Liver (tissue), 9 donors: ENCODE measurements around the gene FARSB. TPM values are rescaled to one million over a fixed set of nuclear protein-coding genes. Genes with fewer than 3 reads are reported as not detected.

ENCODE experiments used
- DNase-seq: peaks from one replicate; pipeline ENCODE4 v3.0.0-alpha.2; 2017; ENCODE audit warnings: low spot score
- H3K27ac ChIP-seq, 2 donors: one replicate each; pipeline ENCODE4 v1.7.0; 2013; ENCODE audit warnings: inconsistent platforms in 2 of 2, low read length in 2 of 2, control low read depth in 1 of 2, low read depth in 1 of 2, mild to moderate bottlenecking in 1 of 2
- H3K27me3 ChIP-seq, 4 donors: one replicate each; pipeline versions ENCODE4 v1.6.1 to v1.7.0; 2013; ENCODE audit warnings: low read length in 3 of 4, inconsistent platforms in 1 of 4, mild to moderate bottlenecking in 1 of 4, moderate library complexity in 1 of 4; ENCODE audit not compliant: control insufficient read depth in 4 of 4, insufficient read depth in 4 of 4
- H3K36me3 ChIP-seq, 4 donors: one replicate each; pipeline versions ENCODE4 v1.6.1 to v1.7.0; 2013; ENCODE audit warnings: low read length in 3 of 4, mild to moderate bottlenecking in 3 of 4, low read depth in 1 of 4, moderate library complexity in 1 of 4; ENCODE audit not compliant: control insufficient read depth in 4 of 4, insufficient read depth in 3 of 4
- H3K4me1 ChIP-seq, 4 donors: one replicate each; pipeline versions ENCODE4 v1.6.1 to v1.7.0; 2013; ENCODE audit warnings: low read length in 3 of 4, mild to moderate bottlenecking in 3 of 4, moderate library complexity in 1 of 4; ENCODE audit not compliant: control insufficient read depth in 4 of 4, insufficient read depth in 4 of 4
- H3K4me3 ChIP-seq, 3 donors: one replicate each; pipeline versions ENCODE4 v1.6.1 to v1.7.0; 2013; ENCODE audit warnings: low read length in 3 of 3, control low read depth in 1 of 3, low read depth in 1 of 3, mild to moderate bottlenecking in 1 of 3
- H3K9ac ChIP-seq, 2 donors: one replicate each; pipeline ENCODE4 v1.7.0; 2013; ENCODE audit warnings: low read length in 2 of 2, mild to moderate bottlenecking in 2 of 2, moderate library complexity in 2 of 2, control low read depth in 1 of 2, low read depth in 1 of 2
- H3K9me3 ChIP-seq, 4 donors: one replicate each; pipeline versions ENCODE4 v1.6.1 to v1.7.0; 2013; ENCODE audit warnings: low read length in 3 of 4; ENCODE audit not compliant: control insufficient read depth in 4 of 4
- ATF3 ChIP-seq: IDR thresholded peaks from 2 replicates; pipeline ENCODE4 v1.6.1; 2016; ENCODE audit warnings: antibody characterized with exemption
- EGR1 ChIP-seq, 2 donors: IDR thresholded peaks; 2 replicates each; pipeline ENCODE4 v1.6.1; 2016 to 2018; ENCODE audit warnings: antibody characterized with exemption in 2 of 2, low read depth in 2 of 2
- FOXA1 ChIP-seq: IDR thresholded peaks from 2 replicates; pipeline ENCODE4 v1.6.1; 2016; ENCODE audit warnings: antibody characterized with exemption
- FOXA2 ChIP-seq: IDR thresholded peaks from 2 replicates; pipeline ENCODE4 v1.6.1; 2016; ENCODE audit warnings: antibody characterized with exemption
- HNF4A ChIP-seq, 2 donors: conservative IDR thresholded peaks; 2 replicates each; pipeline ENCODE4 v1.6.1; 2016; ENCODE audit warnings: antibody characterized with exemption in 2 of 2, mild to moderate bottlenecking in 2 of 2
- HNF4G ChIP-seq: IDR thresholded peaks from 2 replicates; pipeline ENCODE4 v1.6.1; 2016; ENCODE audit warnings: antibody characterized with exemption
- NR2F2 ChIP-seq: IDR thresholded peaks from 2 replicates; pipeline ENCODE4 v1.6.1; 2016; ENCODE audit warnings: antibody characterized with exemption
- RAD21 ChIP-seq, 2 donors: IDR thresholded peaks; 2 replicates each; pipeline ENCODE4 v1.6.1; 2016; ENCODE audit warnings: antibody characterized with exemption in 2 of 2, mild to moderate bottlenecking in 2 of 2
- SP1 ChIP-seq: IDR thresholded peaks from 2 replicates; pipeline ENCODE4 v1.6.1; 2018; ENCODE audit warnings: antibody characterized with exemption, mild to moderate bottlenecking
- TAF1 ChIP-seq: conservative IDR thresholded peaks from 2 replicates; pipeline ENCODE4 v1.6.1; 2016; ENCODE audit warnings: antibody characterized with exemption, mild to moderate bottlenecking
- YY1 ChIP-seq: IDR thresholded peaks from 2 replicates; pipeline ENCODE4 v1.6.1; 2016; ENCODE audit warnings: antibody characterized with exemption, mild to moderate bottlenecking
- WGBS: extraction: QIAGEN DNeasy Blood & Tissue Kit; methylation state at CpG from one replicate; pipeline ENCODE4 v1.1.7; 2013; 5-methylcytosine and 5-hydroxymethylcytosine counted together
- polyA plus RNA-seq, 2 donors: library from polyadenylated mRNA; stranded (reverse) in 1 of 2; unstranded in 1 of 2; fragments of 200-250 nt in 1 of 2; fragments of >200 nt in 1 of 2; fragmentation: Nextera tagmentation in 1 of 2; extraction: Ambion mirVana in 1 of 2; gene quantifications; one replicate each; pipeline versions ENCODE4 v1.2.1 to v1.2.3, GENCODE V29; 2013 to 2015
- total RNA-seq, 2 donors: library from RNA; depleted of rRNA; stranded (reverse); fragments of >200 nt; gene quantifications; one replicate each; pipeline ENCODE4 v1.2.3, GENCODE V29; 2014
- TF ChIP-seq, protein P1 (sequence below): fragments of 150-350 bp; IDR thresholded peaks from 2 replicates; pipeline ENCODE4 v1.5.1; 2017; ENCODE audit warnings: improper control_type of control experiment, low read depth, low read length; ENCODE audit not compliant: missing input control
- TF ChIP-seq, protein P2 (sequence below): IDR thresholded peaks from 2 replicates; pipeline ENCODE4 v1.6.1; 2016; ENCODE audit warnings: antibody characterized with exemption, mild to moderate bottlenecking
- TF ChIP-seq, protein P3 (sequence below): IDR thresholded peaks from 2 replicates; pipeline ENCODE4 v1.6.1; 2016; ENCODE audit warnings: antibody characterized with exemption
- TF ChIP-seq, protein P4 (sequence below): IDR thresholded peaks from 2 replicates; pipeline ENCODE4 v1.6.1; 2016; ENCODE audit warnings: antibody characterized with exemption
- donor health status: healthy.
- donor health status: healthy.
- donor health status: healthy.
- donor health status: healthy.
- donor health status: healthy.

FARSB gene
- total and polyA plus RNA-seq, 4 donors = 5.5 to 9.7 (median 8.9) TPM

- Histone ChIP-seq H3K9ac (no peak overlapping the region), H3K36me3 (peaks cover 6 to 38% (median 15%) of the 10 kb centered on the region in 4 donors), H3K27ac (no peak overlapping the region), H3K4me3 (no peak overlapping the region), H3K4me1 (no peaks in the 10 kb centered on the region), H3K27me3 (no peaks in the 10 kb centered on the region), H3K9me3 (no peaks in the 10 kb centered on the region)
- WGBS = 93% methylated on average over 3 of the region's 3 CpGs
- no peak for DNase-seq
- no peak for TF ChIP-seq TAF1
- TF ChIP-seq, protein P1, sequence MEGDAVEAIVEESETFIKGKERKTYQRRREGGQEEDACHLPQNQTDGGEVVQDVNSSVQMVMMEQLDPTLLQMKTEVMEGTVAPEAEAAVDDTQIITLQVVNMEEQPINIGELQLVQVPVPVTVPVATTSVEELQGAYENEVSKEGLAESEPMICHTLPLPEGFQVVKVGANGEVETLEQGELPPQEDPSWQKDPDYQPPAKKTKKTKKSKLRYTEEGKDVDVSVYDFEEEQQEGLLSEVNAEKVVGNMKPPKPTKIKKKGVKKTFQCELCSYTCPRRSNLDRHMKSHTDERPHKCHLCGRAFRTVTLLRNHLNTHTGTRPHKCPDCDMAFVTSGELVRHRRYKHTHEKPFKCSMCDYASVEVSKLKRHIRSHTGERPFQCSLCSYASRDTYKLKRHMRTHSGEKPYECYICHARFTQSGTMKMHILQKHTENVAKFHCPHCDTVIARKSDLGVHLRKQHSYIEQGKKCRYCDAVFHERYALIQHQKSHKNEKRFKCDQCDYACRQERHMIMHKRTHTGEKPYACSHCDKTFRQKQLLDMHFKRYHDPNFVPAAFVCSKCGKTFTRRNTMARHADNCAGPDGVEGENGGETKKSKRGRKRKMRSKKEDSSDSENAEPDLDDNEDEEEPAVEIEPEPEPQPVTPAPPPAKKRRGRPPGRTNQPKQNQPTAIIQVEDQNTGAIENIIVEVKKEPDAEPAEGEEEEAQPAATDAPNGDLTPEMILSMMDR = no peak
- TF ChIP-seq HNF4G = no peak
- TF ChIP-seq NR2F2 = no peak
- TF ChIP-seq, protein P2, sequence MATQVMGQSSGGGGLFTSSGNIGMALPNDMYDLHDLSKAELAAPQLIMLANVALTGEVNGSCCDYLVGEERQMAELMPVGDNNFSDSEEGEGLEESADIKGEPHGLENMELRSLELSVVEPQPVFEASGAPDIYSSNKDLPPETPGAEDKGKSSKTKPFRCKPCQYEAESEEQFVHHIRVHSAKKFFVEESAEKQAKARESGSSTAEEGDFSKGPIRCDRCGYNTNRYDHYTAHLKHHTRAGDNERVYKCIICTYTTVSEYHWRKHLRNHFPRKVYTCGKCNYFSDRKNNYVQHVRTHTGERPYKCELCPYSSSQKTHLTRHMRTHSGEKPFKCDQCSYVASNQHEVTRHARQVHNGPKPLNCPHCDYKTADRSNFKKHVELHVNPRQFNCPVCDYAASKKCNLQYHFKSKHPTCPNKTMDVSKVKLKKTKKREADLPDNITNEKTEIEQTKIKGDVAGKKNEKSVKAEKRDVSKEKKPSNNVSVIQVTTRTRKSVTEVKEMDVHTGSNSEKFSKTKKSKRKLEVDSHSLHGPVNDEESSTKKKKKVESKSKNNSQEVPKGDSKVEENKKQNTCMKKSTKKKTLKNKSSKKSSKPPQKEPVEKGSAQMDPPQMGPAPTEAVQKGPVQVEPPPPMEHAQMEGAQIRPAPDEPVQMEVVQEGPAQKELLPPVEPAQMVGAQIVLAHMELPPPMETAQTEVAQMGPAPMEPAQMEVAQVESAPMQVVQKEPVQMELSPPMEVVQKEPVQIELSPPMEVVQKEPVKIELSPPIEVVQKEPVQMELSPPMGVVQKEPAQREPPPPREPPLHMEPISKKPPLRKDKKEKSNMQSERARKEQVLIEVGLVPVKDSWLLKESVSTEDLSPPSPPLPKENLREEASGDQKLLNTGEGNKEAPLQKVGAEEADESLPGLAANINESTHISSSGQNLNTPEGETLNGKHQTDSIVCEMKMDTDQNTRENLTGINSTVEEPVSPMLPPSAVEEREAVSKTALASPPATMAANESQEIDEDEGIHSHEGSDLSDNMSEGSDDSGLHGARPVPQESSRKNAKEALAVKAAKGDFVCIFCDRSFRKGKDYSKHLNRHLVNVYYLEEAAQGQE = no peak
- no peak for TF ChIP-seq HNF4A (conservative IDR thresholded peaks at IDR 0.05)
- no peak for TF ChIP-seq SP1
- TF ChIP-seq EGR1 (IDR thresholded peaks at IDR 0.05; ENCODE audit: low read depth in 2 of 2) = no peak
- TF ChIP-seq, protein P3, sequence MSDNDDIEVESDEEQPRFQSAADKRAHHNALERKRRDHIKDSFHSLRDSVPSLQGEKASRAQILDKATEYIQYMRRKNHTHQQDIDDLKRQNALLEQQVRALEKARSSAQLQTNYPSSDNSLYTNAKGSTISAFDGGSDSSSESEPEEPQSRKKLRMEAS = no peak
- no peak for TF ChIP-seq ATF3
- TF ChIP-seq FOXA1 = no peak
- TF ChIP-seq, protein P4, sequence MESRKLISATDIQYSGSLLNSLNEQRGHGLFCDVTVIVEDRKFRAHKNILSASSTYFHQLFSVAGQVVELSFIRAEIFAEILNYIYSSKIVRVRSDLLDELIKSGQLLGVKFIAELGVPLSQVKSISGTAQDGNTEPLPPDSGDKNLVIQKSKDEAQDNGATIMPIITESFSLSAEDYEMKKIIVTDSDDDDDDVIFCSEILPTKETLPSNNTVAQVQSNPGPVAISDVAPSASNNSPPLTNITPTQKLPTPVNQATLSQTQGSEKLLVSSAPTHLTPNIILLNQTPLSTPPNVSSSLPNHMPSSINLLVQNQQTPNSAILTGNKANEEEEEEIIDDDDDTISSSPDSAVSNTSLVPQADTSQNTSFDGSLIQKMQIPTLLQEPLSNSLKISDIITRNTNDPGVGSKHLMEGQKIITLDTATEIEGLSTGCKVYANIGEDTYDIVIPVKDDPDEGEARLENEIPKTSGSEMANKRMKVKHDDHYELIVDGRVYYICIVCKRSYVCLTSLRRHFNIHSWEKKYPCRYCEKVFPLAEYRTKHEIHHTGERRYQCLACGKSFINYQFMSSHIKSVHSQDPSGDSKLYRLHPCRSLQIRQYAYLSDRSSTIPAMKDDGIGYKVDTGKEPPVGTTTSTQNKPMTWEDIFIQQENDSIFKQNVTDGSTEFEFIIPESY = no peak
- no peak for TF ChIP-seq YY1
- no peak for TF ChIP-seq FOXA2
- no peak for TF ChIP-seq RAD21 (IDR thresholded peaks at IDR 0.05)
Observed at GRCh38 chr2:222646008-222646407, 9.9 kb downstream of the FARSB start.

DNA sequence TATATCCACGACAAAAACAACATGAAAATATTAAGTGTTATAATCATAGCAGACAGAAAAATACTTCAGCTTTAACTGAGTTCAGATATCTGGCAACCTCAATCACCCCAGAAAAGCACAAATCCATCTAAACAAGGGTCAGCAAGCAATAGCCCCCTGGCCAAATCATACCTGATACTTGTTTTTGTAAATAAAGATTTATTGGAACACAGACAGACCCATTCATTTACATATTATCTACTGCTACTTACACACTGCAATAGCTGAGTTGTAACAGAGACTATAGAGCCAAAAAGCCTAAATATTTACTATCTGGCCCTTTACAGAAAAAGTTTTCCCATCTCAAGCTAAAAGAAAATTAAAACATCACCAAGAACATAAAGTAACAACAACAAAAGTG, 12.8 kb downstream of the FARSB start:
- Histone ChIP-seq H3K9me3 (no peaks in the 10 kb centered on the region), H3K4me3 (no peak overlapping the region), H3K9ac (no peak overlapping the region), H3K27me3 (no peaks in the 10 kb centered on the region), H3K36me3 (peaks cover 5 to 48% (median 17%) of the 10 kb centered on the region in 4 donors), H3K4me1 (no peaks in the 10 kb centered on the region), H3K27ac (no peak overlapping the region)
- no peak for DNase-seq
- 96% methylated on average over 1 of the region's 1 CpG for WGBS
- TF ChIP-seq TAF1 = no peak
- TF ChIP-seq, protein P2 = no peak
- no peak for TF ChIP-seq NR2F2
- TF ChIP-seq ATF3 = no peak
- TF ChIP-seq, protein P4 = no peak
